NOMO-1 (cell line): Measurements from ENCODE around the gene MEX3D.
"Not testable (repeated sequence)": the region's sequence is repeated elsewhere in the genome, so short reads cannot be mapped to it uniquely, and the experiment has no call there.

ENCODE experiments used
- DNase-seq, 2 experiments: peaks; one replicate each; lab custom pipeline; 2025; ENCODE audit not compliant: unreplicated experiment in 2 of 2; lab: John Stamatoyannopoulos, UW

Gene MEX3D

GRCh38 chr19:1522061-1522460 is 46.1 kb downstream of the MEX3D start:
- no peak for DNase-seq

- no peak for DNase-seq
Observed at GRCh38 chr19:1521636-1522035, 46.5 kb downstream of the MEX3D start.

GRCh38 chr19:1520203-1520780 is 47.8 kb downstream of the MEX3D start:
- no peak for DNase-seq

GRCh38 chr19:1519802-1520201 is 48.3 kb downstream of the MEX3D start:
- not testable (repeated sequence) for DNase-seq

- DNase-seq = no peak
Observed at GRCh38 chr19:1518471-1518870, 49.7 kb downstream of the MEX3D start.

- DNase-seq = no peak
Observed at GRCh38 chr19:1516395-1516753, 51.8 kb downstream of the MEX3D start.

- no peak for DNase-seq
Observed at GRCh38 chr19:1514986-1515721, 53.0 kb downstream of the MEX3D start.

- no peak for DNase-seq
Observed at GRCh38 chr19:1514295-1514661, 53.8 kb downstream of the MEX3D start.

- peak; percentile 56 to 76 for DNase-seq
Observed at GRCh38 chr19:1513499-1514294, 54.4 kb downstream of the MEX3D start.

GRCh38 chr19:1512671-1513498 is 55.2 kb downstream of the MEX3D start, which contains the start of gene ADAMTSL5:
TSS of gene ADAMTSL5 (minus strand) at chr19:1513019. CDS start at chr19:1510943, 2,076 bp downstream.
- peak; percentile 50 to 80 for DNase-seq

- DNase-seq = no peak
Observed at GRCh38 chr19:1511318-1512317, 56.5 kb downstream of the MEX3D start.

- no peak for DNase-seq
Observed at GRCh38 chr19:1510807-1511206, 57.3 kb downstream of the MEX3D start.

- no peak for DNase-seq
Observed at GRCh38 chr19:1510442-1510806, 57.7 kb downstream of the MEX3D start.

GRCh38 chr19:1509602-1510441 is 58.3 kb downstream of the MEX3D start:
- no peak for DNase-seq

- no peak for DNase-seq
Observed at GRCh38 chr19:1508507-1508856, 59.6 kb downstream of the MEX3D start.

GRCh38 chr19:1507763-1508506 is 60.2 kb downstream of the MEX3D start:
- peak; percentile 88 to 90 for DNase-seq

GRCh38 chr19:1507192-1507660 is 60.9 kb downstream of the MEX3D start:
- DNase-seq = no peak
